Calu3 (cell line): Measurements from ENCODE around the gene MMP10. TPM values are rescaled to one million over a fixed set of nuclear protein-coding genes. Genes with fewer than 3 reads are reported as not detected.
A peak's percentile ranks its signal among the peaks of the same experiment; 100 is the strongest.

Experiments
- BruUV-seq: library from RNA; stranded (reverse); fragments of 400-500 nt; replicated peaks from 2 replicates; lab custom pipeline; 2021; lab: Mats Ljungman, UMichigan
- CTCF ChIA-PET: fragments of 300-600 bp; sonication (Branson Sonifier 250); formaldehyde crosslinking; loops from one replicate; lab custom pipeline; 2022; ENCODE audit warnings: antibody characterized with exemption; lab: Charles Lee
- DNase-seq: peaks from one replicate; pipeline ENCODE4 v3.0.0; 2022
- H3K27ac Mint-ChIP-seq: one replicate; pipeline ENCODE4 v1.8.0; 2022; ENCODE audit warnings: mixed read lengths; ENCODE audit not compliant: unreplicated experiment
- H3K27me3 Mint-ChIP-seq: one replicate; pipeline ENCODE4 v1.8.0; 2022; ENCODE audit warnings: mixed read lengths; ENCODE audit not compliant: unreplicated experiment
- H3K36me3 Mint-ChIP-seq: one replicate; pipeline ENCODE4 v1.8.0; 2022; ENCODE audit warnings: mild to moderate bottlenecking, moderate library complexity, mixed read lengths; ENCODE audit not compliant: insufficient read depth, unreplicated experiment
- H3K4me1 Mint-ChIP-seq: one replicate; pipeline ENCODE4 v1.8.0; 2022; ENCODE audit warnings: mild to moderate bottlenecking, low read depth, mixed read lengths; ENCODE audit not compliant: unreplicated experiment
- H3K4me3 Mint-ChIP-seq: one replicate; pipeline ENCODE4 v1.8.0; 2022; ENCODE audit warnings: mild to moderate bottlenecking, low read depth, moderate library complexity, mixed read lengths; ENCODE audit not compliant: unreplicated experiment
- H3K9me3 Mint-ChIP-seq: one replicate; pipeline ENCODE4 v1.8.0; 2022; ENCODE audit warnings: low read depth, mixed read lengths; ENCODE audit not compliant: unreplicated experiment
- CTCF ChIP-seq: fragments of 200-600 bp; IDR thresholded peaks from one replicate; pipeline ENCODE4 v1.8.0; 2022; ENCODE audit warnings: antibody characterized with exemption; ENCODE audit not compliant: unreplicated experiment
- intact Hi-C: fragments of 100-400 bp; cut with micrococcal nuclease; formaldehyde crosslinking; loops from one replicate; pipeline ENCODE4 v1.10.0; 2022; ENCODE audit not compliant: unreplicated experiment
- total RNA-seq: library from RNA; stranded (reverse); gene quantifications from 2 replicates; pipeline ENCODE4 v1.2.3, GENCODE V29; 2022

MMP10 gene
- total RNA-seq, 1 experiment from 2014 or later: not detected

GRCh38 chr11:102799681-102800340 lies 19.4 kb upstream of the MMP10 start:
- no TSS peak for BruUV-seq
- H3K4me3 Mint-ChIP-seq: no peak overlapping the region
- H3K4me1 Mint-ChIP-seq: peaks cover 21% of the 10 kb centered on the region
- H3K27ac Mint-ChIP-seq: peak overlapping the region; percentile 26
- no peak for TF ChIP-seq CTCF
- CTCF ChIA-PET: no interaction called here
- H3K9me3 Mint-ChIP-seq: no peaks in the 10 kb centered on the region
- no peak for DNase-seq
- no peaks in the 10 kb centered on the region for H3K27me3 Mint-ChIP-seq
- intact Hi-C loops: no loop called here
- H3K36me3 Mint-ChIP-seq: peaks cover 5% of the 10 kb centered on the region

- no peaks in the 10 kb centered on the region for H3K9me3 Mint-ChIP-seq
Measured at GRCh38 chr11:102798012-102798746, 17.8 kb upstream of the MMP10 start, which contains the start of gene MMP1. MMP1 (minus strand) TSS chr11:102798160; CDS start chr11:102798092, 68 bp downstream.

GRCh38 chr11:102794382-102794781 lies 14.0 kb upstream of the MMP10 start:
- no peaks in the 10 kb centered on the region for H3K27me3 Mint-ChIP-seq
- no peak overlapping the region for H3K27ac Mint-ChIP-seq
- TF ChIP-seq CTCF: peak; percentile 28
- BruUV-seq: no TSS peak
- peak; percentile 33 for DNase-seq
- intact Hi-C loops: no loop called here
- H3K4me1 Mint-ChIP-seq: peaks cover 11% of the 10 kb centered on the region
- H3K4me3 Mint-ChIP-seq: no peak overlapping the region
- peaks cover 5% of the 10 kb centered on the region for H3K36me3 Mint-ChIP-seq
- CTCF ChIA-PET: no interaction called here
- no peaks in the 10 kb centered on the region for H3K9me3 Mint-ChIP-seq

More at GRCh38 chr11:102798012-102798746, 17.8 kb upstream of the MMP10 start, which contains the start of gene MMP1:
- CTCF ChIA-PET: no interaction called here
- Mint-ChIP-seq H3K4me1 (peaks cover 21% of the 10 kb centered on the region), H3K4me3 (peak within 1 kb of the TSS; percentile 7), H3K27ac (no peak within 1 kb of the TSS), H3K36me3 (peaks cover 5% of the 10 kb centered on the region), H3K27me3 (no peaks in the 10 kb centered on the region)
- intact Hi-C loops: no loop called here
- no peak for DNase-seq
- TF ChIP-seq CTCF: no peak
- no TSS peak for BruUV-seq

- peaks cover 5% of the 10 kb centered on the region for H3K36me3 Mint-ChIP-seq
- no peak overlapping the region for H3K4me3 Mint-ChIP-seq
Measured at GRCh38 chr11:102793677-102794290, 13.4 kb upstream of the MMP10 start.

More at GRCh38 chr11:102793677-102794290, 13.4 kb upstream of the MMP10 start:
- intact Hi-C loops: no loop called here
- no peak for TF ChIP-seq CTCF
- no peak overlapping the region for H3K27ac Mint-ChIP-seq
- no peaks in the 10 kb centered on the region for H3K9me3 Mint-ChIP-seq
- CTCF ChIA-PET: interaction anchor here (0.8 kb wide), 1 partner anchor 11 kb away, joined by 3 read pairs; no protein-coding TSS in a partner anchor
- BruUV-seq: no TSS peak
- DNase-seq: no peak
- peaks cover 8% of the 10 kb centered on the region for H3K4me1 Mint-ChIP-seq
- H3K27me3 Mint-ChIP-seq: no peaks in the 10 kb centered on the region
